Tibial artery (tissue), 4 donors: ENCODE measurements around the gene UST.
A peak's percentile ranks its signal among the peaks of the same experiment; 100 is the strongest.
"Not testable (repeated sequence)": the region's sequence is repeated elsewhere in the genome, so short reads cannot be mapped to it uniquely, and the experiment has no call there.

Experiments
- DNase-seq, 2 donors: peaks; one replicate each; pipeline ENCODE4 v3.0.0-alpha.2; 2019
- H3K27ac ChIP-seq, 2 donors: fragments of 200-600 bp; sonication (generic) in 1 of 2; 1 replicate in 1 of 2; 2 replicates in 1 of 2; pipeline ENCODE4 v1.5.1; 2018 to 2019; ENCODE audit warnings: mild to moderate bottlenecking in 1 of 2
- H3K27me3 ChIP-seq, 2 donors: fragments of 200-600 bp; sonication (generic) in 1 of 2; one replicate each; pipeline versions ENCODE4 v1.5.1 to v1.6.0; 2016 to 2019
- H3K36me3 ChIP-seq, 3 donors: fragments of 200-600 bp; sonication (generic) in 2 of 3; one replicate each; pipeline ENCODE4 v1.5.1; 2016 to 2019; ENCODE audit warnings: mild to moderate bottlenecking in 2 of 3
- H3K4me1 ChIP-seq, 4 donors: fragments of 200-600 bp; sonication (generic) in 2 of 4; 1 replicate in 3 of 4; 2 replicates in 1 of 4; pipeline ENCODE4 v1.5.1; 2016 to 2019
- H3K4me3 ChIP-seq, 2 donors: fragments of 200-600 bp; sonication (generic) in 1 of 2; 1 replicate in 1 of 2; 2 replicates in 1 of 2; pipeline ENCODE4 v1.5.1; 2018 to 2019; ENCODE audit warnings: mild to moderate bottlenecking in 2 of 2
- H3K9me3 ChIP-seq, 3 donors: fragments of 200-600 bp; sonication (generic) in 1 of 3; one replicate each; pipeline ENCODE4 v1.5.1; 2016 to 2019
- intact Hi-C: fragments of 100-400 bp; cut with DNase I; formaldehyde crosslinking; loops from one replicate; pipeline ENCODE4 v1.15.0; 2023; ENCODE audit warnings: low total_unique reads
- TF ChIP-seq, protein P1 (sequence below), 2 experiments: fragments of 200-600 bp in 1 of 2; fragments of 450-650 bp in 1 of 2; IDR thresholded peaks; one replicate each; pipeline ENCODE4 v1.5.1; 2017 to 2019; ENCODE audit warnings: antibody characterized with exemption in 2 of 2, mild to moderate bottlenecking in 1 of 2, moderate library complexity in 1 of 2

Gene UST

DNA sequence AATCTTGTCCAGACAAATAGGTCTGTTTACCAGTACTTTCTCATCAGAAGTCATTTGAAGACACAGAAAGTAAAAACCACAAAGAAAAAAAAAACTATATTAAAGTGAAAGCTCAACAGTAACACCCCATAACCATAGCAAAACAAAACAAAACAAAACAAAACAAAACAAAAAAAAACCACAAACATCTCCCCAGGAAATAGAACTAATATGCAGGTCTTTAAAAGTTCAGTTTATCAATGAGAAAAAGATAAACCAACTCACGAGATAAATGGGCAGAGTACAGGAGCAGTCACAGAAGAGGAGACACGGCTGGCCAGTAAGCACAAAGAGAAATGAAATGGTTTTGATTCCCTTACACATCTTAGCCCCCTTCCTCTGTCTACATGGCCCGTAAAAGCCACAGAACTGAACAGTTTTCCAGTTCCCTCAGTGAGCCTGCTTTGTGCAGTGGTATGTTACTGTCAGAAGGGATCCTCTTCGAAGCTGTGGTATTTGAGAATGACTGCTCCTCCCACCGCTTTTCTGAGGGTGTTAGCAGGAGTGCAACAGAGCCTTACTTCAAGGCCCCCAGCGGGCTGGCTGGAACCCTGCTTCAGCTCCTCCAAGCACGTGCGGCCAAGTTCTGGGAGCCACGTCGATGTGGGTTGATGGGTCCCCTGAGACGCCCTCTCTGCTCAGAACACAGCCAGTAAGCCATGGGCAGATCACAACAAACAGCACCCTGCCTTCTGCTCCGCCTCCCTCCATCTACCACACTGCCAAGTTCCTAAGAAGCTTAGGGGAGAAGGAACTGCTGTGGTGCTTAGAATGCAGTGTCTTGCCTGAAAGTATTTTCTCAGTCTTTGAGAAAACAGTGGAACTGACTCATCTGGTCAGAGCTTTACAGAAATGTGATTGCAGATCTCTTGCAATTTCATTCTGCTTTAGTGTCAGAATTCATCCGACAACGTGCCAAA, 14.0 kb downstream of the UST start:
- Histone ChIP-seq H3K4me3 (peak overlapping the region; percentile 30 to 38), H3K27ac (peak overlapping the region; percentile 73 to 78), H3K9me3 (no peaks in the 10 kb centered on the region), H3K27me3 (no peaks in the 10 kb centered on the region), H3K4me1 (peaks cover 0 to 36% (median 22%) of the 10 kb centered on the region in 4 donors), H3K36me3 (no peaks in the 10 kb centered on the region)
- intact Hi-C loops = no loop called here
- TF ChIP-seq, protein P1, sequence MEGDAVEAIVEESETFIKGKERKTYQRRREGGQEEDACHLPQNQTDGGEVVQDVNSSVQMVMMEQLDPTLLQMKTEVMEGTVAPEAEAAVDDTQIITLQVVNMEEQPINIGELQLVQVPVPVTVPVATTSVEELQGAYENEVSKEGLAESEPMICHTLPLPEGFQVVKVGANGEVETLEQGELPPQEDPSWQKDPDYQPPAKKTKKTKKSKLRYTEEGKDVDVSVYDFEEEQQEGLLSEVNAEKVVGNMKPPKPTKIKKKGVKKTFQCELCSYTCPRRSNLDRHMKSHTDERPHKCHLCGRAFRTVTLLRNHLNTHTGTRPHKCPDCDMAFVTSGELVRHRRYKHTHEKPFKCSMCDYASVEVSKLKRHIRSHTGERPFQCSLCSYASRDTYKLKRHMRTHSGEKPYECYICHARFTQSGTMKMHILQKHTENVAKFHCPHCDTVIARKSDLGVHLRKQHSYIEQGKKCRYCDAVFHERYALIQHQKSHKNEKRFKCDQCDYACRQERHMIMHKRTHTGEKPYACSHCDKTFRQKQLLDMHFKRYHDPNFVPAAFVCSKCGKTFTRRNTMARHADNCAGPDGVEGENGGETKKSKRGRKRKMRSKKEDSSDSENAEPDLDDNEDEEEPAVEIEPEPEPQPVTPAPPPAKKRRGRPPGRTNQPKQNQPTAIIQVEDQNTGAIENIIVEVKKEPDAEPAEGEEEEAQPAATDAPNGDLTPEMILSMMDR (IDR thresholded peaks at IDR 0.05) = no peak
- peak; percentile 89 to 94 for DNase-seq

DNA sequence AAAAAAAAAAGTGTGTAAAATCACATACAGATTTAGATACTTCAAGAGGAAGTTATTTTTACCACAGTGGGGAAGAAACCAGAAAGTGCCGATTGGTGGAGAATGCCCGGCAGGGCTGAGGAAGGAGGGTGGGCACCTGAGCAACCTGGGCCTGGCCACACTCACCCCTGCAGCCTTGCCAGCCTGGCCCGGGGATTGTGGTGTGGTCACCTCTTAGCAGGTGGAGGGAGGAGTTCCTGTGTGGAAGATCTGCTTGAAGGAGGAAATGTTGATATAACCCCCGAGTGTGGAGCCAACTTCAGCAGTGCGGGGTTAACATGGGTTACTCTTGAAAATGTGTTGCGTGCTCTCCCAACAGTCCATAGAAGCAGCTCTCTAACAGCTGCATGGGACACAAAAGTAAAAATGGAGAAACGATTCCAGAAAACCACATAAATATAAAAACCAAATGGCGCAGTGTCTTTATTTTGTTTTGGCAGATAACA, 14.7 kb downstream of the UST start:
- Histone ChIP-seq H3K9me3 (no peaks in the 10 kb centered on the region), H3K4me3 (peak overlapping the region; percentile 30 to 38), H3K36me3 (no peaks in the 10 kb centered on the region), H3K4me1 (peaks cover 0 to 36% (median 21%) of the 10 kb centered on the region in 4 donors), H3K27ac (peak overlapping the region; percentile 73 to 78), H3K27me3 (no peaks in the 10 kb centered on the region)
- no peak for DNase-seq
- intact Hi-C loops = no loop called here
- TF ChIP-seq, protein P1 (IDR thresholded peaks at IDR 0.05) = no peak

DNA sequence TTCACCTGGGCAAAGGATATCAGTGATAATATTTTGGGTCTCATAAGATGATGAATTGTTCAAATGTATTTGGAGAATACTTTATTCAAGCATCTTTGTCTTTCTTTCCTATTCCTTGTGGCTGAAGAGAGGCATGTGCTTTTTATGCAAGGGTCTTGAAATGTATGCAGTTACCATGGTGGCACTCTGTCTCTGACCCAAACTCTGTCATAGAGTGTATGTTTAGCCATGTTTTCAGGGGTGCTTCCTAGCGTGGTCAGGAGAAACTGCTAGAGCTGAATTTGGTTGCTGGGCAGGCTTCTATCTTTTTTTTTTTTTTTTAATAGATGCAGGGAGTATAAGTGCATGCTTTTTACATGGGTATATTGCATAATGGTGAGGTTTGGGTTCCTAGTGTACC, 15.4 kb downstream of the UST start:
- no peaks in the 10 kb centered on the region for H3K27me3 ChIP-seq

DNA sequence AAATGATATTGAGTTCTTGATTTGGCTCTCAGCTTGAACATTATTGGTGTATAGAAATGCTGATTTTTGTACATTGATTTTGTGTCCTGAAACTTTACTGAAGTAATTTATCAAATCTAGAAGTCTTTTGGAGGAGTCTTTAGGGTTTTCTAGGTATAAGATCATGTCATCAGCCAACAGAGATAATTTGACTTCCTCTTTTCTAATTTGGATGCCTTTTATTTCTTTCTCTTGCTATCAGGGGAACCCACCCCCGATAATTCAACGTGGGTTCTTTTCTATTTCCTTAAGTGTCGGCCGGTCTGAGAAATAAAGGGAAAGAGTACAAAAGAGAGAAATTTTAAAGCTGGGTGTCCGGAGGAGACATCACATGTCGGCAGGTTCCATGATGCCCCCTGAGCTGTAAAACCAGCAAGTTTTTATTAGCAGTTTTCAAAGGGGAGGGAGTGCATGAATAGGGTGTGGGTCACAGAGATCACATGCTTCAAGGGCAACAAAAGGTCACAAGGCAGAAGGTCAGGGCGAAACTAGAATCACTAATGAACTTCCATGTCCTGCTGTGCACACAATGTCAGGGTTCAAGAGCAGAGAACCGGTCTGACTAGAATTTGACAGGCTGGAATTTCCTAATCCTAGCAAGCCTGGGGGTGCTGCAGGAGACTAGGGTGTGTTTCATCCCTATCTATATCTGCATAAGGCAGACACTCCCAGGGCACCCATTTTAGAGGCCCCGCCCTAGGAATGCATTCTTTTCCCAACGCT, 17.6 kb downstream of the UST start:
- intact Hi-C loops, H3K36me3 ChIP-seq, H3K27ac ChIP-seq, DNase-seq, H3K9me3 ChIP-seq, H3K4me3 ChIP-seq, H3K27me3 ChIP-seq: not testable (repeated sequence)
- H3K4me1 ChIP-seq = peaks cover 0 to 35% (median 21%) of the 10 kb centered on the region in 4 donors

More for the DNA sequence above, 15.4 kb downstream of the UST start:
- no peak for DNase-seq
- intact Hi-C loops = no loop called here
- TF ChIP-seq, protein P1 (IDR thresholded peaks at IDR 0.05) = no peak
- H3K36me3 ChIP-seq = no peaks in the 10 kb centered on the region
- no peak overlapping the region for H3K4me3 ChIP-seq
- peak overlapping the region; percentile 73 to 78 for H3K27ac ChIP-seq
- H3K4me1 ChIP-seq = peaks cover 0 to 36% (median 21%) of the 10 kb centered on the region in 4 donors
- no peaks in the 10 kb centered on the region for H3K9me3 ChIP-seq

DNA sequence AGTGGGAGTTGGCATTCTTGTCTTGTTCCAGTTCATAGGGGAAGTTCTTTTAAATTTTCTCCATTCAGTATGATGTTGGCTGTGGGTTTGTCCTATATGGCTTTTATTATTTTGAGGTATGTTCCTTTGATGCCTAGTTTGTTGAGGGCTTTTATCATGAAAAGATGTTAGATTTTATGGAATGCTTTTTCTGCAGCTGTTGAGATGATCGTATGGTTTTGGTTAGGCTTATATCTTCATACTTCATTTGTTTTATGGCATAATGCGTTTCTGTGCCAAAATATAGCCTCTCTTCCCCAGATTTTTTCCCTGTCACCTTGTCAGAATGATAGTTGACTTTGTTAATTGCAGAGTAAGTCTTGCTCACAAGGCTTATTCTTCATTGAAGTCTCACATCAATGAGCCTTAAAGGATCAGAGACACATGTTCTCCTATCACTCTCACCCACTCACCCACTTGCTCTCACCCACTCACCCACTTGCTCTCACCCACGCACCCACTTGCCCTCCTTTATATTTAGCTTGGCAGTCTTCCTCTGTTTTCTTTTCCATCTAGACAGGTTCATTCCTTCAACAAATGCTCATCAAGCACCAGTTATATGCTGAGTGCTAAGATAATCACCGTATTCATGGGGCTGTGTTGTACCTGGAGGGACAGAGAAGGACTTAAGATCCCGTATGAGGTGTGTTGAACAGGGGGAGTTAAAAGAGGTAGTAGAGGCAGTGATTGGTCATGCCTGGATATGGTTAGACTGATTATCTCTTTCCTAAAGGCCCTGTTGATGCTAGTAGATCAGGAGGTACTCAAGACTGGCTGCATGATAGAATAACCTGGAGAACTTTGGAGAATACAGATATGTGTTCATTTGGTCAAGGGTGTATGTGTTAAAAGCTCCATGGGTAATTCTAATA, 19.3 kb downstream of the UST start:
- intact Hi-C loops = no loop called here
- H3K9me3 ChIP-seq = no peaks in the 10 kb centered on the region
- peaks cover 0 to 18% (median 13%) of the 10 kb centered on the region in 4 donors for H3K4me1 ChIP-seq
- H3K27me3 ChIP-seq = no peaks in the 10 kb centered on the region
- TF ChIP-seq, protein P1 (IDR thresholded peaks at IDR 0.05) = no peak
- H3K4me3 ChIP-seq = no peak overlapping the region
- no peak for DNase-seq
- no peaks in the 10 kb centered on the region for H3K36me3 ChIP-seq
- H3K27ac ChIP-seq = no peak overlapping the region
